Choroid plexus epithelial cell (primary cell): ENCODE data around the gene DUSP21.
"Not testable (repeated sequence)": the region's sequence is repeated elsewhere in the genome, so short reads cannot be mapped to it uniquely, and the experiment has no call there.

Experiments
- DNase-seq: peaks from one replicate; pipeline ENCODE4 v3.0.0-alpha.2; 2010; ENCODE audit warnings: low read depth
- H3K4me3 ChIP-seq: 2 replicates; pipeline ENCODE4 v1.5.1; 2011; ENCODE audit warnings: low read depth, mild to moderate bottlenecking, control low read depth, low read length, moderate library complexity
- TF ChIP-seq, protein P1 (sequence below): conservative IDR thresholded peaks from 2 replicates; pipeline ENCODE4 v1.5.1; 2011; ENCODE audit warnings: low read depth, mild to moderate bottlenecking, control low read depth, inconsistent platforms, low read length, moderate library complexity

DUSP21 gene

DNA sequence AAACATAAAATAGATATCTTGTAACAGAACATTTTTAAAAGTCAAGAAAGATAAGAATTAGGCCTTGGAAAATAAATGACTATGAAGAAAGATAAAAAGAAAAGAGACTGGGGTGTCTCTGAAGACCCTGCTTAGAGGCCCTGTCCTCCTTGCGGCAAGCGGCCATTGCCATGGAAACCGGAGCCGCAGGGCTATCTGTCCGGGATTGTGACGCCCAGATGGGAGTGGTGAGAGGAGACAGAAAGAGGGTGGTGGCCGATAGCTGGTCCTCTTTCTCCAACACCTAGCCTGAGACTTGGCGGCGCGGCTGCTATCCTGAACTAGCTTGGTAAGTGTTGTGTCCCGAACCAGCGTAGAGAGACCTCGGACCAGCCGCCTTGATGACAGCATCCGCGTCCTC lies at the start of gene DUSP21:
Gene DUSP21 (plus strand): TSS at position 269 of the 400 bp plus-strand sequence. CDS start 112 bp downstream, at position 381.
- no peak for DNase-seq
- no peak within 1 kb of the TSS for H3K4me3 ChIP-seq
- TF ChIP-seq, protein P1, sequence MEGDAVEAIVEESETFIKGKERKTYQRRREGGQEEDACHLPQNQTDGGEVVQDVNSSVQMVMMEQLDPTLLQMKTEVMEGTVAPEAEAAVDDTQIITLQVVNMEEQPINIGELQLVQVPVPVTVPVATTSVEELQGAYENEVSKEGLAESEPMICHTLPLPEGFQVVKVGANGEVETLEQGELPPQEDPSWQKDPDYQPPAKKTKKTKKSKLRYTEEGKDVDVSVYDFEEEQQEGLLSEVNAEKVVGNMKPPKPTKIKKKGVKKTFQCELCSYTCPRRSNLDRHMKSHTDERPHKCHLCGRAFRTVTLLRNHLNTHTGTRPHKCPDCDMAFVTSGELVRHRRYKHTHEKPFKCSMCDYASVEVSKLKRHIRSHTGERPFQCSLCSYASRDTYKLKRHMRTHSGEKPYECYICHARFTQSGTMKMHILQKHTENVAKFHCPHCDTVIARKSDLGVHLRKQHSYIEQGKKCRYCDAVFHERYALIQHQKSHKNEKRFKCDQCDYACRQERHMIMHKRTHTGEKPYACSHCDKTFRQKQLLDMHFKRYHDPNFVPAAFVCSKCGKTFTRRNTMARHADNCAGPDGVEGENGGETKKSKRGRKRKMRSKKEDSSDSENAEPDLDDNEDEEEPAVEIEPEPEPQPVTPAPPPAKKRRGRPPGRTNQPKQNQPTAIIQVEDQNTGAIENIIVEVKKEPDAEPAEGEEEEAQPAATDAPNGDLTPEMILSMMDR: no peak

DNA sequence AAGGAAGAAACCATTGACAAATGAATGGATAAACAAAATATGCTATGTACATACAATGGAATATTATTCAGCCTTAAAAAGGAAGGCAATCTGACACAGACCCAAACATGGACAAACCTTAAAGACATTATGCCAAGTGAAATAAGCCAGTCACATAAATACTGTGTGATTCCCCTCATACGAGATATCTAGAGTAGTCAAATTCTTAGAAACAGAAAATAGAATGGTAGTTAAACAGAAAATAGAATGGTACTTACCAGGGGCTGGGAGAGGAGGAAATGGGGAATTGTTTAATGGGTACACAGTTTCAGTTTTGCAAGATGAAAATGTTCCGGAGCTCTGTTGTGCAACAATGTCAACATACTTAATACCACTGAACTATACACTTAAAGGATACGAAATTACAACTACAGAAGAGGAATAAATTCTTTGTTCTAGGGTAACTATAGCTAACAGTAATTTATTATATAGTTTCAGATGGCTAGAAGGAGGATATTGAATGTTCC lies 47.8 kb upstream of the DUSP21 start:
- no peak for DNase-seq
- TF ChIP-seq, protein P1: no peak

DNA sequence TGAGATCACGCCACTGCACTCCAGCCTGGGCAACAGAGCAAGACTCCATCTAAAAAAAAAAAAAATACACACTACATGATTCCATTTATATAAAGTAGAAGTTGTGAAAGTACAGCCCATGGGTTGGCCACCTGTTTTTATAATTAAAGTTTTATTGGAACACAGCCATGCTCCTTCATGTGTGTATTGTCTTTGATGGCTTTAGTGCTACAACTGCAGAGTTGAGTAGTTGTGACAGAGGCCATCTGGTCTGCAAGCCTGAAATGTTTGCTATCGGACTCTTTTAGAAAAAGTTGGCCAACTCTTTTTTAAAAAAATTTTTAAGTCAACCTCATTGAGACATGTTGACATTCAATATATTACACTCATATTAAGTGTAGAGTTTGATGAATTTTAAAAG lies 41.2 kb upstream of the DUSP21 start:
- no peak for DNase-seq
- no peak overlapping the region for H3K4me3 ChIP-seq
- TF ChIP-seq, protein P1: no peak

More for the DNA sequence above, 47.8 kb upstream of the DUSP21 start:
- no peak overlapping the region for H3K4me3 ChIP-seq

DNA sequence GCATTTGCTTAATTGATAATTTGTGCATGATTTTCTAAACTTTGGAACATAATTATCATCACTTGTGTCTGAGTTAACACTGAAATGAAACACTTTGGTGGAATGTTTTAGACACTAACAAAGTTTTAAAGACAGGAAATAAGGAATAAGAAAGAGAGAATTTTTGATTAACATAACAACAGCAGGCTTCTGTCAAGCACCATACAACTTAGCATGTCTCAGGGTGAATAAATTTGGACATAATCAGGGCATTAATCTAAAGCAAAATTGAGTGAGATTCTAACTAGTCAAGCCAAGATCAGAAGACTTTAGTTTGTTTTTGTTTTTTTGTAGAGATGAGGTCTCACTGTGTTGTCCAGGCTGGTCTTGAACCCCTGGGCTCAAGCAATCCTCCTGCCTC lies 28.1 kb upstream of the DUSP21 start:
- TF ChIP-seq, protein P1: no peak
- no peak for DNase-seq
- H3K4me3 ChIP-seq: no peak overlapping the region

DNA sequence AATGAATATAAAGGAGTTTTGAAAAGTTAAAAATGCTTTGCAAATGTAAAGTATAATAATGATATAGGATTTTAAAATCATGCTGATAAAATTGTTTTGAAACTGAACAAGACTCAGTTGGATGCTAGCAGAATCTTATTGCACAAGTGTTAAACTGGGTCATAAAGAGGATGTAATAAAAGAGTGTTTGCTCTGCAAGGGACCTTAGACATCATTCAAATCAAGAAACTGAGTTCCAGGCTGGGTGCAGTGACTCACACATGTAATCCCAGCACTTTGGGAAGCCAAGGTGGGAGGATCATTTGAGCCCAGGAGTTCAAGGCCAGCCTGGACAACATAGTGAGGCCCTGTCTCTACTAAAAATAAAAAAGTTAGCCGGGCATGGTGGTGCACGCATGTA lies 27.5 kb upstream of the DUSP21 start:
- no peak overlapping the region for H3K4me3 ChIP-seq
- TF ChIP-seq, protein P1: no peak
- DNase-seq: no peak

DNA sequence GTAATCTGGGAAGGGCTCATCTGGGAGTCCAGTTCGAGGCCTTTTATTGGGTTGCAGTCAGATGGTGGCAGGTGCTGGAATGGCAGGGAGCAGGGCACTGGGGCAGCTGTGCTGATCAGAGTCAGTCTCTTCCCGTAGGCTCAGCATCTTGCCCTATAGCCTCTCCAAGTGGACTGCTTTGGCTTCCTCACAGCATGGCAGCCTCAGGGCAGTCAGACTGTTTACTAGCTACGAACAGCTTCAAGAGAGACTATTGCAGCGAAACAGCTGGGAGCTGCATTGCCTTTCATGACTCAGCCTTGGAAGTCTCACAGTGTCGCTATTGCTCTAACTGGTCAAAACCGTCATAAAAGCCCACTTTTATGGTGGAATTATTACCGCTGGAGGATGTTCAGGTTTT lies 26.8 kb upstream of the DUSP21 start:
- no peak for DNase-seq
- TF ChIP-seq, protein P1: no peak
- no peak overlapping the region for H3K4me3 ChIP-seq

DNA sequence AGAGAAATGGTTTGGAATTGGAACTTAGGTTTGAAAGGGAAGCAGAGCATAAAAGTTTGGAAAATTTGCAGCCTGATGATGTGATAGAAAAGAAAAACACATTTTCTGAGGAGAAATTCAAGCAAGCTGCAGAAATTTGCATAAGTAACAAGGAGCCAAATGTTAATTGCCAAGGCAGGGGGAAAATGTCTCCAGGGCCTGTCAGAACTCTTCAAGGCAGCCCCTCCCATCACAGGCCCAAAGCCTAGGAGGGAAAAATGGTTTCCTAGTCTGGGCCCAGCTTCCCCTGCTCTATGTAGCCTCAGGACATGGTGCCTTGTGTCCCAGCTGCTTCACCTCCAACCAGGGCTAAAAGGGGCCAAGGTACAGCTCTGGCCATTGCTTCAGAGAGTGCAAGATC lies 21.2 kb upstream of the DUSP21 start:
- DNase-seq: no peak
- TF ChIP-seq, protein P1: no peak

DNA sequence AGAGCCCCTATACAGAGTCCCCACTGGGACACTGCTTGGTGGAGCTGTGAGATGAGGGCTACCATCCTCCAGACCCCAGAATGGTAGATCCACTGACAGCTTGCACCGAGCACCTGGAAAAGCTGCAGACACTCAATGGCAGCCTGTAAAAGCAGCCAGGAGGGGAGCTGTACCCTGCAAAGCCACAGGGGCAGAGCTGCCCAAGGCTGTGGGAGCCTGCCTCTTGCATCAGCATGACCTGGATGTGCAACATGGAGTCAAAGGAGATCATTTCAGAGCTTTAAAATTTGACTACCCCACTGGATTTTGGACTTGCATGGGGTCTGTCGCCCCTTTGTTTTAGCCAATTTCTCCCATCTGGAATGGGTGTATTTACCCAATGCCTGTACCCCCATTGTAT lies 20.6 kb upstream of the DUSP21 start:
- H3K4me3 ChIP-seq, DNase-seq: not testable (repeated sequence)

More for the DNA sequence above, 21.2 kb upstream of the DUSP21 start:
- no peak overlapping the region for H3K4me3 ChIP-seq
